ENCODE data around the gene ZNF217.
"Not testable (repeated sequence)": the region's sequence is repeated elsewhere in the genome, so short reads cannot be mapped to it uniquely, and the experiment has no call there.

ZNF217 gene

GRCh38 chr20:53593466-53594007 lies at the start of gene ZNF217:
ZNF217 (minus strand) TSS chr20:53593839; CDS start chr20:53582826, 11,013 bp downstream.
- not testable (repeated sequence) for H3K9me2 ChIP-seq (replicated peaks; ENCODE audit: insufficient read depth, low read length); H3K36me3 ChIP-seq (ENCODE audit: low read length); H3K27me3 ChIP-seq (ENCODE audit: low read length); H4K20me1 ChIP-seq (ENCODE audit: low read depth, low read length); H3K9me3 ChIP-seq (ENCODE audit: insufficient read depth, low read length)
- peaks cover 31% of the 10 kb centered on the region for H3F3A ChIP-seq (ENCODE audit: insufficient read depth)
- H3K27ac ChIP-seq (ENCODE audit: low read depth, low read length), result peak within 1 kb of the TSS; percentile 83
- H3K4me3 ChIP-seq (ENCODE audit: insufficient read depth, low read length, poor library complexity, severe bottlenecking), result peak within 1 kb of the TSS; percentile 84
- peaks cover 33% of the 10 kb centered on the region for H3K79me2 ChIP-seq (ENCODE audit: insufficient read depth, low read length)
- H3K4me2 ChIP-seq (ENCODE audit: low read depth, low read length, poor library complexity, severe bottlenecking), result peak within 1 kb of the TSS; percentile 93
- peak within 1 kb of the TSS; percentile 81 for H2AFZ ChIP-seq (ENCODE audit: low read depth, low read length, severe bottlenecking)
- peak within 1 kb of the TSS; percentile 88 for H3K9ac ChIP-seq (ENCODE audit: low read length)

GRCh38 chr20:53643031-53643832 lies 49.6 kb upstream of the ZNF217 start:
- H3K9ac ChIP-seq (ENCODE audit: low read length), result peak overlapping the region; percentile 10; the same call in 1 of the 2 replicates

DNA sequence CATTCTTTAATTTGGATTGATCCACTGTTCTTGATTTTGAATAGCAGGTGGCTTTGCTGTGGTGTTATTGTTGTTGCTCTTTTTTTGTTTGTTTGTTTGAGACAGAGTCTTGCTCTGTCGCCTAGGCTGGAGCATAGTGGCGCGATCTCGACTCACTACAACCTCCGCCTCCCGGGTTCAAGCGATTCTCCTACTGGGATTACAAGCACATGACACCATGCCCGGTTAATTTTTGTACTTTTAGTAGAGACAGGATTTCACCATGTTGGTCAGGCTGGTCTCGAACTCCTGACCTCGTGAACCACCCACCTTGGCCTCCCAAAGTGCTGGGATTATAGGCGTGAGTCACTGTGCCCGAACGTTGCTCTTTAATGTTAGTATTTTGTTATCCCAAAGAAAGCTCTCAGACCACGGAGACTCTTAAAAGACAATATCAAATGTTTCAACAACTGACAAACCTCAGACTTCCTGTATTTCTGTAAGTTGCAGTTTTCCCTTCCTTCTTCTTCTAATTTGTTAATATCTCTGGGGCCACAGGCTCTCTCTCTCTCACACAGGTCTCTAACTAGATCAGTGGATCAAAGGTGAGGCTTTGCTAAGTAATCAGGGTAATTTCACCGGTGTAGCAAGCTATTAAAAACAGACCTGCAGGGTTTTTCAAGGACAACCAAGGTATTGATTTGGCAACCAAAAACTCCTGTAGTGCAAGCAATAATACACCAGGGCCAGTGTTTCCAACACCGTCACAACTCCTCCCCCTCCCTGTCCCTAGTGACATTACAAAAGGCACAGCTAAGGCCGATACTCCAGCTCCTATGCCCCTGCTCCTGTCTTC lies 48.8 kb upstream of the ZNF217 start:
- H4K20me1 ChIP-seq (ENCODE audit: low read depth, low read length), result no peaks in the 10 kb centered on the region
- no peaks in the 10 kb centered on the region for H3K9me2 ChIP-seq (replicated peaks; ENCODE audit: insufficient read depth, low read length)
- no peaks in the 10 kb centered on the region for H3K9me3 ChIP-seq (ENCODE audit: insufficient read depth, low read length)
- H3K27ac ChIP-seq (ENCODE audit: low read depth, low read length), result peak overlapping the region; percentile 2; the same call in 1 of the 2 replicates
- H3K4me2 ChIP-seq (ENCODE audit: low read depth, low read length, poor library complexity, severe bottlenecking), result peak overlapping the region; percentile 46
- H3F3A ChIP-seq (ENCODE audit: insufficient read depth), result no peaks in the 10 kb centered on the region; the same call in 1 of the 2 replicates
- H3K27me3 ChIP-seq (ENCODE audit: low read length), result no peaks in the 10 kb centered on the region
- peak overlapping the region; percentile 60 for H2AFZ ChIP-seq (ENCODE audit: low read depth, low read length, severe bottlenecking)
- TF ChIP-seq, protein P1, sequence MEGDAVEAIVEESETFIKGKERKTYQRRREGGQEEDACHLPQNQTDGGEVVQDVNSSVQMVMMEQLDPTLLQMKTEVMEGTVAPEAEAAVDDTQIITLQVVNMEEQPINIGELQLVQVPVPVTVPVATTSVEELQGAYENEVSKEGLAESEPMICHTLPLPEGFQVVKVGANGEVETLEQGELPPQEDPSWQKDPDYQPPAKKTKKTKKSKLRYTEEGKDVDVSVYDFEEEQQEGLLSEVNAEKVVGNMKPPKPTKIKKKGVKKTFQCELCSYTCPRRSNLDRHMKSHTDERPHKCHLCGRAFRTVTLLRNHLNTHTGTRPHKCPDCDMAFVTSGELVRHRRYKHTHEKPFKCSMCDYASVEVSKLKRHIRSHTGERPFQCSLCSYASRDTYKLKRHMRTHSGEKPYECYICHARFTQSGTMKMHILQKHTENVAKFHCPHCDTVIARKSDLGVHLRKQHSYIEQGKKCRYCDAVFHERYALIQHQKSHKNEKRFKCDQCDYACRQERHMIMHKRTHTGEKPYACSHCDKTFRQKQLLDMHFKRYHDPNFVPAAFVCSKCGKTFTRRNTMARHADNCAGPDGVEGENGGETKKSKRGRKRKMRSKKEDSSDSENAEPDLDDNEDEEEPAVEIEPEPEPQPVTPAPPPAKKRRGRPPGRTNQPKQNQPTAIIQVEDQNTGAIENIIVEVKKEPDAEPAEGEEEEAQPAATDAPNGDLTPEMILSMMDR (IDR thresholded peaks at IDR 0.05; ENCODE audit: insufficient read depth, low read length, poor library complexity, severe bottlenecking), result no peak
- TF ChIP-seq EZH2phosphoT487 (conservative IDR thresholded peaks at IDR 0.05; ENCODE audit: low read length), result no peak
- H3K36me3 ChIP-seq (ENCODE audit: low read length), result no peaks in the 10 kb centered on the region
- no peak overlapping the region for H3K4me3 ChIP-seq (ENCODE audit: insufficient read depth, low read length, poor library complexity, severe bottlenecking)
- H3K79me2 ChIP-seq (ENCODE audit: insufficient read depth, low read length), result no peaks in the 10 kb centered on the region
- peak overlapping the region; percentile 10; the same call in 1 of the 2 replicates for H3K9ac ChIP-seq (ENCODE audit: low read length)

More at GRCh38 chr20:53643031-53643832, 49.6 kb upstream of the ZNF217 start:
- Histone ChIP-seq H4K20me1 (ENCODE audit: low read depth, low read length) (no peaks in the 10 kb centered on the region), H3F3A (ENCODE audit: insufficient read depth) (no peaks in the 10 kb centered on the region; the same call in 1 of the 2 replicates), H3K36me3 (ENCODE audit: low read length) (no peaks in the 10 kb centered on the region), H3K9me2 (replicated peaks; ENCODE audit: insufficient read depth, low read length) (no peaks in the 10 kb centered on the region), H3K4me3 (ENCODE audit: insufficient read depth, low read length, poor library complexity, severe bottlenecking) (no peak overlapping the region), H3K79me2 (ENCODE audit: insufficient read depth, low read length) (no peaks in the 10 kb centered on the region), H3K27ac (ENCODE audit: low read depth, low read length) (0 out of 2 replicates have a peak overlapping the region, but pooled peaks have one; percentile 2), H2AFZ (ENCODE audit: low read depth, low read length, severe bottlenecking) (peak overlapping the region; percentile 60), H3K27me3 (ENCODE audit: low read length) (no peaks in the 10 kb centered on the region), H3K4me2 (ENCODE audit: low read depth, low read length, poor library complexity, severe bottlenecking) (peak overlapping the region; percentile 46), H3K9me3 (ENCODE audit: insufficient read depth, low read length) (no peaks in the 10 kb centered on the region)
- TF ChIP-seq, protein P1 (IDR thresholded peaks at IDR 0.05; ENCODE audit: insufficient read depth, low read length, poor library complexity, severe bottlenecking), result no peak
- no peak for TF ChIP-seq EZH2phosphoT487 (conservative IDR thresholded peaks at IDR 0.05; ENCODE audit: low read length)
